Activated B cell treated with CpG ODN at 0.5 μM for 24 hours (primary cell): ENCODE measurements around the gene CMTM4. TPM values are rescaled to one million over a fixed set of nuclear protein-coding genes. Genes with fewer than 3 reads are reported as not detected.

Source experiments
- ATAC-seq: fragments of 200-7000 bp; cut with Tn5 transposase; one replicate; pipeline ENCODE4 v1.10.0; 2021; ENCODE audit warnings: low read depth, mild to moderate bottlenecking, moderate library complexity
- CTCF ChIA-PET: fragments of 350-600 bp; sonication (Branson Sonifier 250); formaldehyde crosslinking; loops from one replicate; lab custom pipeline; 2021; ENCODE audit warnings: antibody characterized with exemption; lab: Charles Lee
- POLR2A ChIA-PET: fragments of 350-600 bp; sonication (Branson Sonifier 250); formaldehyde crosslinking; loops from one replicate; lab custom pipeline; 2021; ENCODE audit warnings: antibody characterized with exemption; lab: Charles Lee
- DNase-seq: peaks from one replicate; pipeline ENCODE4 v3.0.0; 2022
- H3K27ac Mint-ChIP-seq: one replicate; pipeline ENCODE4 v1.8.0; 2020; ENCODE audit warnings: mixed read lengths
- H3K27me3 Mint-ChIP-seq: one replicate; pipeline ENCODE4 v1.8.0; 2021; ENCODE audit warnings: mixed read lengths
- H3K36me3 Mint-ChIP-seq: one replicate; pipeline ENCODE4 v1.8.0; 2021; ENCODE audit warnings: low read depth, mixed read lengths
- H3K4me1 Mint-ChIP-seq: one replicate; pipeline ENCODE4 v1.8.0; 2021; ENCODE audit warnings: mixed read lengths
- H3K4me3 Mint-ChIP-seq: one replicate; pipeline ENCODE4 v1.8.0; 2020; ENCODE audit warnings: mild to moderate bottlenecking, mixed read lengths
- H3K9me3 Mint-ChIP-seq: one replicate; pipeline ENCODE4 v1.8.0; 2020; ENCODE audit warnings: mixed read lengths
- CTCF ChIP-seq: fragments of 200-600 bp; IDR thresholded peaks from one replicate; pipeline ENCODE4 v1.8.0; 2022; ENCODE audit warnings: antibody characterized with exemption, mild to moderate bottlenecking
- intact Hi-C: fragments of 100-400 bp; cut with micrococcal nuclease; formaldehyde crosslinking; loops from one replicate; pipeline ENCODE4 v1.15.1; 2024
- total RNA-seq: library from RNA; stranded (reverse); gene quantifications from 2 replicates; pipeline ENCODE4 v1.2.3, GENCODE V29; 2022

CMTM4 gene
- total RNA-seq, 1 donor from 2014 or later, result 0.38 TPM

GRCh38 chr16:66585481-66586239 is 110.9 kb downstream of the CMTM4 start:
- ChIA-PET POLR2A (interaction anchor here (0.7 kb wide), 1 partner anchor 16 kb away, joined by 11 read pairs; no protein-coding TSS in a partner anchor), CTCF (no interaction called here)
- H3K9me3 Mint-ChIP-seq, result no peaks in the 10 kb centered on the region
- no peak for DNase-seq
- H3K4me1 Mint-ChIP-seq, result peaks cover 31% of the 10 kb centered on the region
- no peaks in the 10 kb centered on the region for H3K36me3 Mint-ChIP-seq
- no peak for TF ChIP-seq CTCF
- H3K4me3 Mint-ChIP-seq, result no peak overlapping the region
- intact Hi-C loops, result no loop called here
- no peak overlapping the region for H3K27ac Mint-ChIP-seq
- H3K27me3 Mint-ChIP-seq, result peaks cover 26% of the 10 kb centered on the region
- no peak for ATAC-seq

- intact Hi-C loops, result no loop called here
- Mint-ChIP-seq H3K4me1 (peaks cover 20% of the 10 kb centered on the region), H3K27ac (no peak overlapping the region), H3K36me3 (no peaks in the 10 kb centered on the region), H3K27me3 (peaks cover 55% of the 10 kb centered on the region), H3K4me3 (no peak overlapping the region), H3K9me3 (no peaks in the 10 kb centered on the region)
- no peak for TF ChIP-seq CTCF
- CTCF ChIA-PET, result no interaction called here
- POLR2A ChIA-PET, result interaction anchor here (0.7 kb wide), 1 partner anchor 30 kb away, joined by 3 read pairs; no protein-coding TSS in a partner anchor
- ATAC-seq, result no peak
- DNase-seq, result no peak
These were observed 115.1 kb downstream of the CMTM4 start for GRCh38 chr16:66581246-66581952.

- ChIA-PET CTCF (interaction anchor here (2.2 kb wide), 1 partner anchor 28 kb away, joined by 7 read pairs; no protein-coding TSS in a partner anchor), POLR2A (interaction anchor here (0.7 kb wide), 1 partner anchor 29 kb away, joined by 3 read pairs; no protein-coding TSS in a partner anchor)
- ATAC-seq (no peak), DNase-seq (no peak)
- Mint-ChIP-seq H3K27ac (no peak overlapping the region), H3K4me3 (no peak overlapping the region), H3K9me3 (no peaks in the 10 kb centered on the region), H3K36me3 (no peaks in the 10 kb centered on the region), H3K4me1 (peaks cover 17% of the 10 kb centered on the region), H3K27me3 (peaks cover 50% of the 10 kb centered on the region)
- intact Hi-C loops, result no loop called here
- no peak for TF ChIP-seq CTCF
These were observed 115.8 kb downstream of the CMTM4 start for GRCh38 chr16:66580605-66581209.

GRCh38 chr16:66578651-66579531 is 117.7 kb downstream of the CMTM4 start, which contains the start of gene CMTM2:
Gene CMTM2 (plus strand): TSS chr16:66579463. CDS start chr16:66579608, 145 bp downstream.
- TF ChIP-seq CTCF, result no peak
- peak; percentile 34 for ATAC-seq
- no peaks in the 10 kb centered on the region for H3K9me3 Mint-ChIP-seq
- no peaks in the 10 kb centered on the region for H3K36me3 Mint-ChIP-seq
- no peak within 1 kb of the TSS for H3K27ac Mint-ChIP-seq
- peak within 1 kb of the TSS; percentile 68 for H3K4me3 Mint-ChIP-seq
- ChIA-PET CTCF (interaction anchor here (0.7 to 2.2 kb wide), 5 partner anchors 10 to 100 kb away, joined by 3 to 7 read pairs (median 3); no protein-coding TSS in a partner anchor), POLR2A (interaction anchor here (0.5 to 1.3 kb wide), 2 partner anchors 11 to 26 kb away, joined by 3 to 5 read pairs; partner anchors contain the start of gene CKLF)
- peaks cover 11% of the 10 kb centered on the region for H3K4me1 Mint-ChIP-seq
- intact Hi-C loops, result no loop called here
- peaks cover 43% of the 10 kb centered on the region for H3K27me3 Mint-ChIP-seq
- no peak for DNase-seq
